NT2/D1 (cell line): Measurements from ENCODE around the gene SKAP1.

ENCODE experiments used
- DNase-seq: peaks from one replicate; pipeline ENCODE4 v3.0.0-alpha.2; 2011; ENCODE audit warnings: low read depth, low spot score
- H3K27me3 ChIP-seq: 2 replicates; pipeline ENCODE4 v1.6.0; 2011; ENCODE audit warnings: mild to moderate bottlenecking; ENCODE audit not compliant: insufficient read length, insufficient read depth
- H3K36me3 ChIP-seq: 2 replicates; pipeline ENCODE4 v1.6.1; 2011; ENCODE audit warnings: mild to moderate bottlenecking, low read length, mixed read lengths; ENCODE audit not compliant: insufficient read depth, insufficient read length
- H3K4me1 ChIP-seq: 2 replicates; pipeline ENCODE4 v1.5.1; 2011; ENCODE audit not compliant: insufficient read depth, insufficient read length
- H3K4me3 ChIP-seq: 2 replicates; pipeline ENCODE4 v1.5.1; 2011; ENCODE audit warnings: low read depth; ENCODE audit not compliant: insufficient read length
- H3K9ac ChIP-seq: 2 replicates; pipeline ENCODE4 v1.6.0; 2011; ENCODE audit warnings: low read depth; ENCODE audit not compliant: insufficient read length
- H3K9me3 ChIP-seq: 2 replicates; pipeline ENCODE4 v1.5.1; 2011; ENCODE audit warnings: mild to moderate bottlenecking, low read length; ENCODE audit not compliant: insufficient read depth
- SUZ12 ChIP-seq: IDR thresholded peaks from 2 replicates; pipeline ENCODE4 v1.6.1; 2011; ENCODE audit not compliant: insufficient read length, insufficient read depth; ENCODE audit errors: extremely low read depth
- YY1 ChIP-seq: IDR thresholded peaks from 2 replicates; pipeline ENCODE4 v1.6.1; 2011; ENCODE audit not compliant: insufficient read length, insufficient read depth
- ZNF274 ChIP-seq: IDR thresholded peaks from 2 replicates; pipeline ENCODE4 v1.6.1; 2011; ENCODE audit warnings: mild to moderate bottlenecking, low read depth, low read length

The SKAP1 gene

DNA sequence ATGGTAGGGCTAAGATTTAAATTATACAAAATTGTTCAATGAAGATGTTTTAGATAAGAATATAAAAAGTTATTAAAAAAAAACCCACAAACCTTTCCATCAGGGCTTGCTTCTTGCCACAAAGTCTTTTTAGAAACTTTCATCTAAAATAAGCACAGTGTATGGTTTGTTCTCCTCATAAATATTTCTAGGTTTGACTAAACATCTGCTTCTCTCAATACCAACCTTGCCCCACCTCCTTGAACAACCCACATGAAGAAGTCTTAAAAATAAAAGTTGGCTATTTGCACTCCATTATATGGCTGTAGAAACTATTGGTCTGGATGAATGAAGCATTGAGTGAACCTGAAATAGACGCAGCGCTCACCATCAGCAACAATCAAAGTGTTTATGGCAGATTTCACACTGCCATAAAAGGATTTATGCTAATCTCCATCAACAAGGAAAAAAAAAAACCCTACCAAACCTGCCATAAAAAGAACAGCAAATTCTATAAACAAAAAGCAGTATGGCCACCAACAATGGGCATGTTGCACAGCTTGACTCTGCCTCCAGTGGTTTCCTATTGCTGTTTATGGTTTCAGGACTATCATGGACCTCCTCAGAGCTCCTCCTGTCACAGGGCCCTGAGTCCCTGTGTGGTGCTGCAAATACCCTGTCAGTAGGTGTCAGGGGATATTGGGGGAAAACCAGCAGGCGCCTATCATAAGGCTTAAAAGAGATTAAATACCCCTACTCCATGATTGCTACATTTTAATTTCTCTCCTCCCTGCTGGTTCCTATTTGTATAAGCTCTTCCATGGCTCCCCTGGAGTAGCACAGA, 284.8 kb downstream of the SKAP1 start:
- H3K36me3 ChIP-seq, result no peaks in the 10 kb centered on the region
- TF ChIP-seq YY1 (no peak), SUZ12 (no peak), ZNF274 (no peak)
- no peaks in the 10 kb centered on the region for H3K27me3 ChIP-seq
- H3K4me1 ChIP-seq, result peaks cover 3% of the 10 kb centered on the region
- no peaks in the 10 kb centered on the region for H3K9me3 ChIP-seq
- H3K9ac ChIP-seq, result no peak overlapping the region
- H3K4me3 ChIP-seq, result no peak overlapping the region
- no peak for DNase-seq

DNA sequence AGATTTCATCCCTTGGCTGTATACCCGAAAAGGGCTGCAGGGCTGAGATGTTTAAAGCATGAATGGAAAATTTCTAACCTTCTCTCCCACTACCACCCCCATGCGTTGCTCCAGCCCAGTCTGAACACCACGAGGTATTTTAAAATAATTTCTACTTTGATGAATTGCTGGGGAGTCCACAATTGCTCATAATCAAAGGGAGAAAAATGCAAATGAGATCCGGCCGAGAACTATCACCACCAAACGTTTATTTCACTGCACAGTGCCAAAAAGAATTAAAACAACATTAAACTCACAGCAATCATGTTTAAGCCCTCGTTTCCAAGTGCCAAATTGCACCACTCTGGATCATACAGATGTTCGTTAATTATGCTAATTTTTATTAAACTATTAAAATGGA, 285.8 kb downstream of the SKAP1 start:
- H3K9me3 ChIP-seq, result no peaks in the 10 kb centered on the region
- no peak overlapping the region for H3K4me3 ChIP-seq
- no peak for DNase-seq
- H3K36me3 ChIP-seq, result no peaks in the 10 kb centered on the region
- no peak overlapping the region for H3K9ac ChIP-seq
- no peak for TF ChIP-seq ZNF274
- TF ChIP-seq SUZ12, result no peak
- TF ChIP-seq YY1, result no peak
- no peaks in the 10 kb centered on the region for H3K27me3 ChIP-seq
- peaks cover 3% of the 10 kb centered on the region for H3K4me1 ChIP-seq

DNA sequence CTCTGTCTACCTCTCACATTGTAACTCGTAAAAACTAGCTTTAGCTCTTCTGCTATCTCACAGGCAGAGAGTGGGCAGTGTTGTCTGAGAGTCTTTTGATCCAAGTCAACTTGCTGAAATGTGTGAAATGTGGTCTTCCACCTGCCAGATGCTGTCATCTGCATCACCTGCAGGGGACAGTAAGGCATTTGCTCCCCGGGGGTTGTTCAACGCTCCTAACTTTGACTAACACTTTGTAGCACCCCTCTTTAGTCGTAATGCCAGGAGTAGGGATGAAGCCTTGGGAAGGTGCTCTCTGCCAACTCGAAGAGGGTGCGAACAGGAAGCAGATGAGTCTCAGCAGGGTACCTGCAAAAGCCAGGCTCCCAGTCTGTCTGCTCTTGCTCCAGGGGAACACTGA, 286.4 kb downstream of the SKAP1 start:
- Histone ChIP-seq H3K36me3 (no peaks in the 10 kb centered on the region), H3K4me3 (no peak overlapping the region), H3K9ac (no peak overlapping the region), H3K9me3 (no peaks in the 10 kb centered on the region), H3K4me1 (peaks cover 3% of the 10 kb centered on the region), H3K27me3 (no peaks in the 10 kb centered on the region)
- TF ChIP-seq SUZ12 (no peak), ZNF274 (no peak), YY1 (no peak)
- DNase-seq, result no peak

DNA sequence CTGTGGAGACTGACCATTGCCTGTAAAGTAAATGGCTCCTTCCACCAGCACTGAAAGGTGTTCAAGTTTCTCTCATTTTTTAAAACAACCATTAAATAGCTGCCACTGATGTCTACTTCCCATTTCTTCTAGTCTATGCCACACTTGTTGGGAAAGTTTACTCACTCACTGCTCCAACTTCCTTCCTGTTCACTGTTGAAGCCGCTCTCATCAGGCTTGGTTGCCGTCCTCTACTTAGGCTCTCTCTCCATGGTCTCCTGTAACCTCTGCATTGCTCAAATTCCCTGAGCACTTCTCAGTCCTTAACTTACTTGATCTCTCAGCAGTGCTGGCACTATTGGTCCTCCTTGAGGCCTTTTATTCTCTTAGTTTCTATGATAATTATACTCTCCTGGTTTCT, 290.1 kb downstream of the SKAP1 start:
- Histone ChIP-seq H3K4me3 (no peak overlapping the region), H3K27me3 (no peaks in the 10 kb centered on the region), H3K4me1 (peaks cover 1% of the 10 kb centered on the region), H3K9ac (no peak overlapping the region), H3K36me3 (no peaks in the 10 kb centered on the region), H3K9me3 (no peaks in the 10 kb centered on the region)
- no peak for TF ChIP-seq YY1
- TF ChIP-seq SUZ12, result no peak
- no peak for TF ChIP-seq ZNF274
- no peak for DNase-seq

DNA sequence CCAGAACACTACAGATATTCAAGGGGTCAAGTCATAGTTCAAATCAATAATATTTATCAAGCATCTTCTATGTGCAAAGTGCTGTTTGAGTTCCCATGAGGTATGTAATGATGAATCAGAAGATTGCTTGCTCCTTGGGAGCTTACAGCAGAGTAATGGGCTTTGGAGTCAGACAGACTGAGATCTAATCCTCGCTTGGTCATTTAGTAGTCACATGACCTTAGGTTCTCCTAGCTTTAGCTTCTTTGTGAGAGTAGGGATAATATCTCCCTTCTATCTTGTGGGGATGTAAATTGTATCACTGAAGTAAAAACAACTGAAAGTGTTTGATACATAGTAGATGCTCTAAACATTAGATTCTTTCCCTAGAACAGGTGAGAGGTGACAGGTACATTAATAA, 292.4 kb downstream of the SKAP1 start:
- DNase-seq, result no peak
- H3K27me3 ChIP-seq, result no peaks in the 10 kb centered on the region
- H3K4me1 ChIP-seq, result peaks cover 3% of the 10 kb centered on the region
- TF ChIP-seq ZNF274 (no peak), YY1 (no peak), SUZ12 (no peak)
- no peaks in the 10 kb centered on the region for H3K9me3 ChIP-seq
- H3K36me3 ChIP-seq, result no peaks in the 10 kb centered on the region
- no peak overlapping the region for H3K9ac ChIP-seq
- H3K4me3 ChIP-seq, result no peak overlapping the region

DNA sequence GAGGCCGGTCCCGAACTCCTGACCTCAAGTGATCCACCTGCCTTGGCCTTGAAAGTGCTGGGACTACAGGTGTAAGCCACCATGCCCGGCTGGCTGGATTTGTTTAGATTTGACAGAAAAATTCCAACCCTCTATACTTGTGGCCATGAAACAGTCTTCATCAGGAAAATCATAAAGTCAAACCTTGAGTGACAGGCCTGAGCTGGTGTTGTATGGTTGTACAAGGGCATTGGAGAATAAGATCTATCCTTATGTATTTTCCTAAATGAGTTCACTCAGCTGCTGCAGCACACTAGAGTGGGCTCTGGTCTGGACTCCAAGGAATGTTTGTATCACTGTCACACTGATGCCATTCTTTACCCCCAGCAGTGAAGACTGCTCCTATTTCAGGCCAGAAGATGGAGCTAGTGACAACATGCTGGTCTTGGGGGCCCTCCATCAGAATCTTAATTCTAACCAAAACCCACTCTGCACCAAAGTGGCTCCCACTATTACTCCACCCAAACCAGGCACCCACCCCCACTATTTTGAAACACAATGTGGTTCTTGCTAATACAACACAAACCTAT, 295.0 kb downstream of the SKAP1 start:
- TF ChIP-seq YY1 (no peak), ZNF274 (no peak), SUZ12 (no peak)
- H3K27me3 ChIP-seq, result no peaks in the 10 kb centered on the region
- no peaks in the 10 kb centered on the region for H3K36me3 ChIP-seq
- no peak overlapping the region for H3K4me3 ChIP-seq
- peaks cover 3% of the 10 kb centered on the region for H3K4me1 ChIP-seq
- no peak for DNase-seq
- no peak overlapping the region for H3K9ac ChIP-seq
- no peaks in the 10 kb centered on the region for H3K9me3 ChIP-seq

DNA sequence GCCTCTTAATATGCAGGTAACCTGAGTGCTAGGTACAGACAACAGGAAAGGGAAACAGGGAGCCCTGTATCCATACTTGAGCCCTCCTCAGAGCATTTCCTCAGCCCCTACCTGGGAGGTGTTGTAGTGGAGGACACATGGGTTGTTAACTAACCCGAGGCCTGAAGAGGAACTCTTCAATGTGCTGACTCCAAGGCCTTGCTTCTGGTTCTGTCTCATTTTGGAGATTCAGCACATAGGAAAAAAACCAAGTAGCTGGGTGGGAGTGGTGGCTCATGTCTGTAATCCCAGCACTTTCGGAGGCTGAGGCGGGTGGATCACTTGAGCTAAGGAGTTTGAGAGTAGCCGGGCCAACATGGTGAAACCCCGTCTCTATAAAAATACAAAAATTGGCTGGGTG, 297.6 kb downstream of the SKAP1 start:
- no peaks in the 10 kb centered on the region for H3K9me3 ChIP-seq
- DNase-seq, result no peak
- H3K27me3 ChIP-seq, result no peaks in the 10 kb centered on the region
- H3K36me3 ChIP-seq, result peaks cover 2% of the 10 kb centered on the region
- TF ChIP-seq ZNF274 (no peak), SUZ12 (no peak), YY1 (no peak)
- peaks cover 4% of the 10 kb centered on the region for H3K4me1 ChIP-seq
- no peak overlapping the region for H3K4me3 ChIP-seq
- H3K9ac ChIP-seq, result no peak overlapping the region
